GM12878 (cell line): Measurements from ENCODE around the gene COPS3. TPM values are rescaled to one million over a fixed set of nuclear protein-coding genes. Genes with fewer than 3 reads are reported as not detected.
A peak's percentile ranks its signal among the peaks of the same experiment; 100 is the strongest.

Source experiments
- CBX5 ChIP-seq: sonication (generic); IDR thresholded peaks from 2 replicates; pipeline ENCODE4 v1.6.1; 2016; ENCODE audit warnings: low read depth, moderate library complexity, mild to moderate bottlenecking, inconsistent platforms
- CHD1 ChIP-seq: IDR thresholded peaks from 2 replicates; pipeline ENCODE4 v1.6.1; 2012; ENCODE audit warnings: low read depth, low read length, improper control_type of control experiment
- ETV6 ChIP-seq, 2 experiments: fragments of 450-650 bp in 1 of 2; IDR thresholded peaks in 1 of 2; conservative IDR thresholded peaks in 1 of 2; 2 replicates each; pipeline ENCODE4 v1.6.1; 2014; ENCODE audit warnings: antibody characterized with exemption in 1 of 2, borderline replicate concordance in 1 of 2, low read depth in 1 of 2, mild to moderate bottlenecking in 1 of 2, moderate library complexity in 1 of 2
- EZH2 ChIP-seq: IDR thresholded peaks from 2 replicates; pipeline ENCODE4 v1.6.1; 2012; ENCODE audit warnings: low read depth, mild to moderate bottlenecking, control low read depth, inconsistent platforms, low read length, borderline replicate concordance; ENCODE audit not compliant: control insufficient read depth
- HDGF ChIP-seq: fragments of 450-650 bp; IDR thresholded peaks from 2 replicates; pipeline ENCODE4 v1.6.1; 2016; ENCODE audit warnings: antibody characterized with exemption
- IRF4 ChIP-seq: IDR thresholded peaks from 2 replicates; pipeline ENCODE4 v1.6.1; 2011; ENCODE audit warnings: low read depth, low read length
- JUNB ChIP-seq: IDR thresholded peaks from 2 replicates; pipeline ENCODE4 v1.6.1; 2016; ENCODE audit warnings: antibody characterized with exemption, mild to moderate bottlenecking
- KDM1A ChIP-seq: fragments of 200-600 bp; sonication (generic); IDR thresholded peaks from 2 replicates; pipeline ENCODE4 v1.6.1; 2016; ENCODE audit warnings: borderline replicate concordance
- NFYA ChIP-seq: IDR thresholded peaks from 2 replicates; pipeline ENCODE4 v1.6.1; 2011; ENCODE audit warnings: low read depth, mild to moderate bottlenecking, low read length, improper control_type of control experiment, borderline replicate concordance
- PML ChIP-seq: IDR thresholded peaks from 2 replicates; pipeline ENCODE4 v1.6.1; 2012; ENCODE audit warnings: low read length, inconsistent platforms
- POU2F2 ChIP-seq: IDR thresholded peaks from 3 replicates; pipeline ENCODE4 v1.6.1; 2011; ENCODE audit warnings: low read depth, mild to moderate bottlenecking, low read length, borderline replicate concordance
- RAD51 ChIP-seq: fragments of 450-650 bp; IDR thresholded peaks from 2 replicates; pipeline ENCODE4 v1.6.1; 2016; ENCODE audit warnings: moderate library complexity, mild to moderate bottlenecking, inconsistent platforms
- SMARCA5 ChIP-seq: fragments of 450-650 bp; IDR thresholded peaks from 2 replicates; pipeline ENCODE4 v1.6.1; 2017; ENCODE audit warnings: mild to moderate bottlenecking
- SPI1 ChIP-seq: IDR thresholded peaks from 2 replicates; pipeline ENCODE4 v1.6.1; 2011; ENCODE audit warnings: low read depth, mild to moderate bottlenecking, low read length, moderate library complexity, borderline replicate concordance; ENCODE audit not compliant: insufficient read depth
- SUPT20H ChIP-seq: IDR thresholded peaks from 2 replicates; pipeline ENCODE4 v1.6.1; 2011; ENCODE audit warnings: low read depth, mild to moderate bottlenecking, low read length, moderate library complexity, borderline replicate concordance; ENCODE audit not compliant: control insufficient read depth
- YY1 ChIP-seq: IDR thresholded peaks from 2 replicates; pipeline ENCODE4 v1.6.1; 2011; ENCODE audit warnings: low read depth, mild to moderate bottlenecking, low read length
- ZNF24 ChIP-seq: fragments of 450-650 bp; IDR thresholded peaks from 2 replicates; pipeline ENCODE4 v1.6.1; 2017; ENCODE audit warnings: antibody characterized with exemption, mild to moderate bottlenecking
- polyA plus RNA-seq, 11 experiments: library from polyadenylated mRNA; depleted of rRNA in 4 of 11; unstranded in 6 of 11; stranded (reverse) in 5 of 11; fragments of >200 nt; fragmentation: Nextera tagmentation in 4 of 11; fragmentation: Illumina TruSeq in 1 of 11; extraction: Ambion mirVana in 4 of 11; extraction: Trizol in 1 of 11; gene quantifications; 1 replicate in 1 of 11; 2 replicates in 10 of 11; pipeline versions ENCODE4 v1.2.1 to v1.2.3, GENCODE V29; 2011 to 2016; ENCODE audit warnings: inconsistent platforms in 2 of 11, missing spikeins in 2 of 11, low read depth in 1 of 11
- total RNA-seq, 4 experiments: library from RNA; depleted of rRNA in 3 of 4; stranded (reverse); fragments of >200 nt in 3 of 4; fragmentation: Illumina TruSeq in 1 of 4; extraction: Trizol in 1 of 4; gene quantifications; 2 replicates each; pipeline versions ENCODE4 v1.2.1 to v1.2.3, GENCODE V29; 2013 to 2021
- TF ChIP-seq, protein P1 (sequence below): IDR thresholded peaks from 2 replicates; pipeline ENCODE4 v1.6.1; 2011; ENCODE audit warnings: mild to moderate bottlenecking, low read depth, low read length, moderate library complexity; ENCODE audit not compliant: insufficient replicate concordance
- TF ChIP-seq, protein P2 (sequence below): fragments of 450-650 bp; IDR thresholded peaks from 2 replicates; pipeline ENCODE4 v1.6.1; 2017; ENCODE audit warnings: mild to moderate bottlenecking, low read depth, inconsistent platforms; ENCODE audit not compliant: poor library complexity, severe bottlenecking
- TF ChIP-seq, protein P3 (sequence below): fragments of 450-650 bp; IDR thresholded peaks from 2 replicates; pipeline ENCODE4 v1.6.1; 2017; ENCODE audit warnings: antibody characterized with exemption, mild to moderate bottlenecking, moderate library complexity
- TF ChIP-seq, protein P4 (sequence below): IDR thresholded peaks from 2 replicates; pipeline ENCODE4 v1.6.1; 2012; ENCODE audit warnings: low read length, inconsistent platforms
- TF ChIP-seq, protein P5 (sequence below): IDR thresholded peaks from 2 replicates; pipeline ENCODE4 v1.6.1; 2011; ENCODE audit warnings: low read depth, mild to moderate bottlenecking, low read length, moderate library complexity, borderline replicate concordance; ENCODE audit errors: extremely low read depth

Gene COPS3
- total and polyA plus RNA-seq, 10 of the 15 experiments (the other 5 are each of a cell fraction or from before 2014, with no cell fraction given), result 99.7 to 187 (median 133) TPM

DNA sequence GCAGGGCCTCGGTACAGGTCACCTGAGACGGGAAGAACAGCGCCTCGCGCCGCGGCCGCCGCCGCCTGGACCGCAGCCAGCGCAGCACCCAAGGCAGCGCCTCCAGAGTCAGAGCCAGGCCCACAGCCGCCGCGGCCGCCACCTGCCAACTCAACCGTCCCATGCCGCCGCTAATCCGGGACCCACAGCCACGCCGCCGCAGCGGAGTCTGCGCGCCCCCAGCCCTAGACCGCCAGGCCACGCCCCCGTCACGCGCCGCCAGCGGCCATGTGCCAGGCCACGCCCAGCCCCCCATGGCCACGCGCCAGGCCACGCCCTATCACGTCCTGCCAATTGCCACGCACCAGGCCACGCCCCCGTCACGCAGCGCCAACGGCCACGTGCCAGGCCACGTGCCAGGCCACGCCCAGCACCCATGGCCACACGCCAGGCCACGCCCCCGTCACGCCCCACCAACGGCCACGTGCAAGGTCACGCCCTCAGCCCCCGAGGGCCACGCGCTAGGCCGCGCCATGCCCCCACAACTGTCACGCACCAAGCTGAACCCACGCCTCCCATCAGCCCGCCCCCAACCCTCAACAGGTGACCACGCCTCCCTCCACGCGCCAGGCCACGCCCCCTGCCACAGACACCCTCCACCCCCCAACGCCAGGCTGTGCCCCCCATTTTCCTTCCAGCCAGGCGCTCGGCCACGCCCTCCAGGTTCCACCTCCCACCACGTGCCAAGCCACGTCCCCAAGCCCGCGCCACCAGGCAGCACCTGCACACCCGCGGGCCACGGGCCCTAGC is 74.7 kb downstream of the COPS3 start, which contains the start of gene PLD6 (continued):
- TF ChIP-seq EZH2, result no peak
- TF ChIP-seq, protein P1, sequence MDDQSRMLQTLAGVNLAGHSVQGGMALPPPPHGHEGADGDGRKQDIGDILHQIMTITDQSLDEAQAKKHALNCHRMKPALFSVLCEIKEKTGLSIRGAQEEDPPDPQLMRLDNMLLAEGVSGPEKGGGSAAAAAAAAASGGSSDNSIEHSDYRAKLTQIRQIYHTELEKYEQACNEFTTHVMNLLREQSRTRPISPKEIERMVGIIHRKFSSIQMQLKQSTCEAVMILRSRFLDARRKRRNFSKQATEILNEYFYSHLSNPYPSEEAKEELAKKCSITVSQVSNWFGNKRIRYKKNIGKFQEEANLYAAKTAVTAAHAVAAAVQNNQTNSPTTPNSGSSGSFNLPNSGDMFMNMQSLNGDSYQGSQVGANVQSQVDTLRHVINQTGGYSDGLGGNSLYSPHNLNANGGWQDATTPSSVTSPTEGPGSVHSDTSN, result no peak
- TF ChIP-seq, protein P2, sequence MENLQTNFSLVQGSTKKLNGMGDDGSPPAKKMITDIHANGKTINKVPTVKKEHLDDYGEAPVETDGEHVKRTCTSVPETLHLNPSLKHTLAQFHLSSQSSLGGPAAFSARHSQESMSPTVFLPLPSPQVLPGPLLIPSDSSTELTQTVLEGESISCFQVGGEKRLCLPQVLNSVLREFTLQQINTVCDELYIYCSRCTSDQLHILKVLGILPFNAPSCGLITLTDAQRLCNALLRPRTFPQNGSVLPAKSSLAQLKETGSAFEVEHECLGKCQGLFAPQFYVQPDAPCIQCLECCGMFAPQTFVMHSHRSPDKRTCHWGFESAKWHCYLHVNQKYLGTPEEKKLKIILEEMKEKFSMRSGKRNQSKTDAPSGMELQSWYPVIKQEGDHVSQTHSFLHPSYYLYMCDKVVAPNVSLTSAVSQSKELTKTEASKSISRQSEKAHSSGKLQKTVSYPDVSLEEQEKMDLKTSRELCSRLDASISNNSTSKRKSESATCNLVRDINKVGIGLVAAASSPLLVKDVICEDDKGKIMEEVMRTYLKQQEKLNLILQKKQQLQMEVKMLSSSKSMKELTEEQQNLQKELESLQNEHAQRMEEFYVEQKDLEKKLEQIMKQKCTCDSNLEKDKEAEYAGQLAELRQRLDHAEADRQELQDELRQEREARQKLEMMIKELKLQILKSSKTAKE, result no peak
- no peak for TF ChIP-seq NFYA
- TF ChIP-seq CBX5, result no peak
- TF ChIP-seq, protein P3, sequence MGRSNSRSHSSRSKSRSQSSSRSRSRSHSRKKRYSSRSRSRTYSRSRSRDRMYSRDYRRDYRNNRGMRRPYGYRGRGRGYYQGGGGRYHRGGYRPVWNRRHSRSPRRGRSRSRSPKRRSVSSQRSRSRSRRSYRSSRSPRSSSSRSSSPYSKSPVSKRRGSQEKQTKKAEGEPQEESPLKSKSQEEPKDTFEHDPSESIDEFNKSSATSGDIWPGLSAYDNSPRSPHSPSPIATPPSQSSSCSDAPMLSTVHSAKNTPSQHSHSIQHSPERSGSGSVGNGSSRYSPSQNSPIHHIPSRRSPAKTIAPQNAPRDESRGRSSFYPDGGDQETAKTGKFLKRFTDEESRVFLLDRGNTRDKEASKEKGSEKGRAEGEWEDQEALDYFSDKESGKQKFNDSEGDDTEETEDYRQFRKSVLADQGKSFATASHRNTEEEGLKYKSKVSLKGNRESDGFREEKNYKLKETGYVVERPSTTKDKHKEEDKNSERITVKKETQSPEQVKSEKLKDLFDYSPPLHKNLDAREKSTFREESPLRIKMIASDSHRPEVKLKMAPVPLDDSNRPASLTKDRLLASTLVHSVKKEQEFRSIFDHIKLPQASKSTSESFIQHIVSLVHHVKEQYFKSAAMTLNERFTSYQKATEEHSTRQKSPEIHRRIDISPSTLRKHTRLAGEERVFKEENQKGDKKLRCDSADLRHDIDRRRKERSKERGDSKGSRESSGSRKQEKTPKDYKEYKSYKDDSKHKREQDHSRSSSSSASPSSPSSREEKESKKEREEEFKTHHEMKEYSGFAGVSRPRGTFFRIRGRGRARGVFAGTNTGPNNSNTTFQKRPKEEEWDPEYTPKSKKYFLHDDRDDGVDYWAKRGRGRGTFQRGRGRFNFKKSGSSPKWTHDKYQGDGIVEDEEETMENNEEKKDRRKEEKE, result no peak
- no peak for TF ChIP-seq CHD1
- no peak for TF ChIP-seq SPI1
- TF ChIP-seq KDM1A, result no peak
- no peak for TF ChIP-seq PML
- no peak for TF ChIP-seq SUPT20H
- TF ChIP-seq POU2F2, result no peak; the same call in 2 of the 3 replicates
- no peak for TF ChIP-seq ZNF24
- TF ChIP-seq YY1, result peak; percentile 69
- peak; percentile 77 for TF ChIP-seq SMARCA5
- TF ChIP-seq, protein P4, sequence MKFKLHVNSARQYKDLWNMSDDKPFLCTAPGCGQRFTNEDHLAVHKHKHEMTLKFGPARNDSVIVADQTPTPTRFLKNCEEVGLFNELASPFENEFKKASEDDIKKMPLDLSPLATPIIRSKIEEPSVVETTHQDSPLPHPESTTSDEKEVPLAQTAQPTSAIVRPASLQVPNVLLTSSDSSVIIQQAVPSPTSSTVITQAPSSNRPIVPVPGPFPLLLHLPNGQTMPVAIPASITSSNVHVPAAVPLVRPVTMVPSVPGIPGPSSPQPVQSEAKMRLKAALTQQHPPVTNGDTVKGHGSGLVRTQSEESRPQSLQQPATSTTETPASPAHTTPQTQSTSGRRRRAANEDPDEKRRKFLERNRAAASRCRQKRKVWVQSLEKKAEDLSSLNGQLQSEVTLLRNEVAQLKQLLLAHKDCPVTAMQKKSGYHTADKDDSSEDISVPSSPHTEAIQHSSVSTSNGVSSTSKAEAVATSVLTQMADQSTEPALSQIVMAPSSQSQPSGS, result no peak
- TF ChIP-seq HDGF, result 0 out of 2 replicates have a peak, but pooled peaks have one; percentile 64
- TF ChIP-seq RAD51, result peak; percentile 85
- no peak for TF ChIP-seq ETV6 (conservative IDR thresholded peaks at IDR 0.05 in 1 of 2, IDR thresholded peaks at IDR 0.05 in 1 of 2; ENCODE audit: borderline replicate concordance in 1 of 2, low read depth in 1 of 2)
- 0 out of 2 replicates have a peak, but pooled peaks have one; percentile 27 for TF ChIP-seq IRF4
- no peak for TF ChIP-seq JUNB
- TF ChIP-seq, protein P5, sequence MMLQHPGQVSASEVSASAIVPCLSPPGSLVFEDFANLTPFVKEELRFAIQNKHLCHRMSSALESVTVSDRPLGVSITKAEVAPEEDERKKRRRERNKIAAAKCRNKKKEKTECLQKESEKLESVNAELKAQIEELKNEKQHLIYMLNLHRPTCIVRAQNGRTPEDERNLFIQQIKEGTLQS, result peak; percentile 94
